Adrenal gland (tissue), 12 donors: ENCODE data around the gene GSG1. TPM values are rescaled to one million over a fixed set of nuclear protein-coding genes. Genes with fewer than 3 reads are reported as not detected.

ENCODE experiments used
- DNase-seq, 7 donors: peaks; one replicate each; pipeline ENCODE4 v3.0.0-alpha.2; 2019 to 2020
- H3K27ac ChIP-seq, 5 donors: fragments of 200-600 bp; sonication (generic) in 4 of 5; 1 replicate in 3 of 5; 2 replicates in 2 of 5; pipeline versions ENCODE4 v1.5.1 to v1.8.0; 2016 to 2020; ENCODE audit warnings: mild to moderate bottlenecking in 1 of 5
- H3K27me3 ChIP-seq: fragments of 200-600 bp; 2 replicates; pipeline ENCODE4 v1.8.0; 2021
- H3K36me3 ChIP-seq, 2 donors: fragments of 200-600 bp; replicated peaks in 1 of 2; 1 replicate in 1 of 2; 2 replicates in 1 of 2; pipeline versions ENCODE4 v1.5.1 to v1.8.0; 2018 to 2022
- H3K4me1 ChIP-seq, 2 donors: fragments of 200-600 bp; replicated peaks in 1 of 2; 1 replicate in 1 of 2; 2 replicates in 1 of 2; pipeline versions ENCODE4 v1.5.1 to v1.8.0; 2018 to 2021
- H3K4me3 ChIP-seq, 4 donors: fragments of 200-600 bp; sonication (generic) in 3 of 4; one replicate each; pipeline ENCODE4 v1.5.1; 2016 to 2018
- H3K9me3 ChIP-seq, 3 donors: fragments of 200-600 bp; sonication (generic) in 1 of 3; replicated peaks in 1 of 3; 1 replicate in 2 of 3; 2 replicates in 1 of 3; pipeline versions ENCODE4 v1.5.1 to v1.8.0; 2016 to 2021
- POLR2A ChIP-seq, 2 donors: fragments of 450-650 bp; IDR thresholded peaks; one replicate each; pipeline ENCODE4 v1.6.1; 2017; ENCODE audit warnings: antibody characterized with exemption in 2 of 2, mild to moderate bottlenecking in 2 of 2, moderate library complexity in 1 of 2
- whole genome bisulfite sequencing, 4 donors: extraction: QIAGEN DNeasy Blood & Tissue Kit in 2 of 4; methylation state at CpG; one replicate each; pipeline versions ENCODE4 v1.1.5 to v1.1.7; 2013 to 2017; 5-methylcytosine and 5-hydroxymethylcytosine counted together
- intact Hi-C, 2 donors: fragments of 100-400 bp; cut with DNase I; formaldehyde crosslinking; loops; one replicate each; pipeline versions ENCODE4 v1.14.1 to v1.15.0; 2022 to 2023
- polyA plus RNA-seq, 3 donors: library from polyadenylated mRNA; stranded (reverse); fragments of 200-250 nt in 2 of 3; fragments of 350-450 nt in 1 of 3; fragmentation: Illumina TruSeq in 1 of 3; extraction: RNeasy Lipid Tissue Mini Kit (QIAGEN cat#74804) in 1 of 3; gene quantifications; one replicate each; pipeline ENCODE4 v1.2.3, GENCODE V29; 2013 to 2014
- total RNA-seq, 9 donors: library from RNA; depleted of rRNA in 4 of 9; stranded (reverse); fragments of >200 nt in 4 of 9; fragments of 120-200 nt in 1 of 9; fragmentation: NEBNext Ultra II Directional in 1 of 9; extraction: Animal tissue kit (Norgen Biotek cat#: 25700) in 1 of 9; gene quantifications; one replicate each; pipeline versions ENCODE4 v1.1.0 to v1.2.4, GENCODE V29; 2013 to 2023
- TF ChIP-seq, protein P1 (sequence below), 6 experiments: fragments of 450-650 bp in 4 of 6; fragments of 200-600 bp in 2 of 6; sonication (generic) in 1 of 6; IDR thresholded peaks; 1 replicate in 5 of 6; 2 replicates in 1 of 6; pipeline versions ENCODE4 v1.5.1 to v1.8.0; 2016 to 2021; ENCODE audit warnings: antibody characterized with exemption in 6 of 6, mild to moderate bottlenecking in 2 of 6, moderate library complexity in 1 of 6
- donor health status: healthy with polysubstance abuse.
- donor health status: Bipolar disorder and iron deficiency.
- donor health status: DM: yes; HTN: yes; CAD: no.
- donor health status: DM: no; HTN: no; CAD: no.
- donor health status: DM: no; HTN: no; CAD: no.
- donor health status: DM: yes; HTN: yes; CAD: no.

The GSG1 gene
- total and polyA plus RNA-seq, 12 donors, result not detected

GRCh38 chr12:13126494-13126893 lies 23.0 kb upstream of the GSG1 start:
- TF ChIP-seq POLR2A (IDR thresholded peaks at IDR 0.05), result no peak
- TF ChIP-seq, protein P1, sequence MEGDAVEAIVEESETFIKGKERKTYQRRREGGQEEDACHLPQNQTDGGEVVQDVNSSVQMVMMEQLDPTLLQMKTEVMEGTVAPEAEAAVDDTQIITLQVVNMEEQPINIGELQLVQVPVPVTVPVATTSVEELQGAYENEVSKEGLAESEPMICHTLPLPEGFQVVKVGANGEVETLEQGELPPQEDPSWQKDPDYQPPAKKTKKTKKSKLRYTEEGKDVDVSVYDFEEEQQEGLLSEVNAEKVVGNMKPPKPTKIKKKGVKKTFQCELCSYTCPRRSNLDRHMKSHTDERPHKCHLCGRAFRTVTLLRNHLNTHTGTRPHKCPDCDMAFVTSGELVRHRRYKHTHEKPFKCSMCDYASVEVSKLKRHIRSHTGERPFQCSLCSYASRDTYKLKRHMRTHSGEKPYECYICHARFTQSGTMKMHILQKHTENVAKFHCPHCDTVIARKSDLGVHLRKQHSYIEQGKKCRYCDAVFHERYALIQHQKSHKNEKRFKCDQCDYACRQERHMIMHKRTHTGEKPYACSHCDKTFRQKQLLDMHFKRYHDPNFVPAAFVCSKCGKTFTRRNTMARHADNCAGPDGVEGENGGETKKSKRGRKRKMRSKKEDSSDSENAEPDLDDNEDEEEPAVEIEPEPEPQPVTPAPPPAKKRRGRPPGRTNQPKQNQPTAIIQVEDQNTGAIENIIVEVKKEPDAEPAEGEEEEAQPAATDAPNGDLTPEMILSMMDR (IDR thresholded peaks at IDR 0.05), result no peak
- no peaks in the 10 kb centered on the region for H3K9me3 ChIP-seq
- 69 to 77% (median 74%) methylated on average over 3 of the region's 3 CpGs for WGBS, 4 donors
- DNase-seq, result no peak
- H3K4me1 ChIP-seq, result no peaks in the 10 kb centered on the region
- H3K4me3 ChIP-seq, result no peak overlapping the region
- H3K27me3 ChIP-seq, result no peaks in the 10 kb centered on the region
- H3K27ac ChIP-seq, result no peak overlapping the region
- no peaks in the 10 kb centered on the region for H3K36me3 ChIP-seq
- intact Hi-C loops, result no loop called here

- H3K36me3 ChIP-seq, result no peaks in the 10 kb centered on the region
- WGBS, 4 donors, result 86 to 95% (median 90%) methylated on average over 2 of the region's 2 CpGs
- intact Hi-C loops, result no loop called here
- H3K4me1 ChIP-seq, result no peaks in the 10 kb centered on the region
- H3K4me3 ChIP-seq, result no peak overlapping the region
- H3K27me3 ChIP-seq, result no peaks in the 10 kb centered on the region
- DNase-seq, result no peak
- H3K27ac ChIP-seq, result no peak overlapping the region
- TF ChIP-seq POLR2A (IDR thresholded peaks at IDR 0.05), result no peak
- TF ChIP-seq, protein P1 (IDR thresholded peaks at IDR 0.05), result no peak
- H3K9me3 ChIP-seq, result no peaks in the 10 kb centered on the region
These were observed 22.5 kb upstream of the GSG1 start for GRCh38 chr12:13125996-13126395.

- TF ChIP-seq POLR2A (IDR thresholded peaks at IDR 0.05), result no peak
- TF ChIP-seq, protein P1 (IDR thresholded peaks at IDR 0.05), result no peak
- no peaks in the 10 kb centered on the region for H3K27me3 ChIP-seq
- no peak for DNase-seq
- H3K4me1 ChIP-seq, result no peaks in the 10 kb centered on the region
- no peak overlapping the region for H3K4me3 ChIP-seq
- WGBS, 4 donors, result 60 to 72% (median 66%) methylated on average over 8 of the region's 8 CpGs
- intact Hi-C loops, result no loop called here
- no peaks in the 10 kb centered on the region for H3K9me3 ChIP-seq
- H3K27ac ChIP-seq, result no peak overlapping the region
- no peaks in the 10 kb centered on the region for H3K36me3 ChIP-seq
These were observed 21.4 kb upstream of the GSG1 start for GRCh38 chr12:13124656-13125505.

GRCh38 chr12:13121568-13121967 lies 18.1 kb upstream of the GSG1 start:
- H3K27me3 ChIP-seq, result no peaks in the 10 kb centered on the region
- TF ChIP-seq, protein P1 (IDR thresholded peaks at IDR 0.05), result no peak
- TF ChIP-seq POLR2A (IDR thresholded peaks at IDR 0.05), result no peak
- no peaks in the 10 kb centered on the region for H3K36me3 ChIP-seq
- no peaks in the 10 kb centered on the region for H3K9me3 ChIP-seq
- H3K27ac ChIP-seq, result no peak overlapping the region
- no peak overlapping the region for H3K4me3 ChIP-seq
- no peak for DNase-seq
- WGBS, 4 donors, result 82 to 95% (median 87%) methylated on average over 5 of the region's 5 CpGs
- intact Hi-C loops, result no loop called here
- H3K4me1 ChIP-seq, result no peaks in the 10 kb centered on the region
